Myometrial cell (primary cell): ENCODE results near the gene WDFY1. TPM values are rescaled to one million over a fixed set of nuclear protein-coding genes. Genes with fewer than 3 reads are reported as not detected.

Source experiments
- total RNA-seq: library from RNA; depleted of rRNA; stranded (reverse); fragments of >200 nt; gene quantifications from 2 replicates; pipeline ENCODE4 v1.2.3, GENCODE V29; 2015

Gene WDFY1, protein sequence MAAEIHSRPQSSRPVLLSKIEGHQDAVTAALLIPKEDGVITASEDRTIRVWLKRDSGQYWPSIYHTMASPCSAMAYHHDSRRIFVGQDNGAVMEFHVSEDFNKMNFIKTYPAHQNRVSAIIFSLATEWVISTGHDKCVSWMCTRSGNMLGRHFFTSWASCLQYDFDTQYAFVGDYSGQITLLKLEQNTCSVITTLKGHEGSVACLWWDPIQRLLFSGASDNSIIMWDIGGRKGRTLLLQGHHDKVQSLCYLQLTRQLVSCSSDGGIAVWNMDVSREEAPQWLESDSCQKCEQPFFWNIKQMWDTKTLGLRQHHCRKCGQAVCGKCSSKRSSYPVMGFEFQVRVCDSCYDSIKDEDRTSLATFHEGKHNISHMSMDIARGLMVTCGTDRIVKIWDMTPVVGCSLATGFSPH
- total RNA-seq: 49.3 and 65.2 TPM in 2 replicates

GRCh38 chr2:223944703-223945531, at the start of gene WDFY1:
Gene WDFY1, minus strand, starts transcription at chr2:223945335. Its CDS starts 51 bp downstream, at chr2:223945284.

GRCh38 chr2:223957092-223957851, 12.1 kb upstream of the WDFY1 start, which contains the start of gene MRPL44:
Gene MRPL44, plus strand, starts transcription at chr2:223957463. Its CDS starts 10 bp downstream, at chr2:223957473.

DNA sequence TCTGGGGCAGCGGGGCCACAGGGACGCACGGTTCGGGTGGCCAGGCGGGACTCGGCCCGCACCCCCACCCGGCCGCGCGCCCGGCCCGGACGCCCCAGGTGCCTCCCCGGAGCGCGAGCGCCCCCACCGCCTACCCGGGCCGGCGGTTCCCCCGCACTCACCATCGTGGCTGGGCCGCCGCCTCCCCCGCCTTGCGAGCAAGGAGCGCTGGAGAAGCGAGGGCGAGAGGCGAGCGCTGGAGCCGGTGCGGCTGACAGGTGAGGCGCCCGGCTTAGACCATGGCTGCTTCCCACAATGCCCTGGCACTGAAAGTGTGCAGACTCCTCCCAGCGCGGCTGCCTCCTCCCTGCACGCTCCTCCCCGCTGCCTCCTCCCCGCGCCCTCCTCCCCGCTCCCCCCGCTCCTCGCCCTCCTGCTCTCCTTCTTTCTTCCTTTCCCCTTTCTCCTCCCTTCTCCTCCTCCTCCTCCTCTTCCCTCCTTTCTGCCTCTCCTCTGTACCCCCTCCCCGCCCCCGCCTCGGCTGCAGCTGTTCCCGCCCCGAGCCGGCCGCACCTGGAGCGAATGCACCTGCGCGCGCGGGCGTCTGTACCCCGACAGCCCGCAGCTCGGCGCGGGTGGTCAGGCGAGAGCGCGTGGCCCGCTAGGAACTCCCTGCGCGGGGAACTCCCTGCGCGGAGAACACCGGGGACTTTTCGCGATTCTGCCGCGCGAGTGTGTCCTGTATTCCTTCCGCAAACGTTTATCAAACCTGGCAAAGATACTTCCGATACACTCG, 107.7 kb downstream of the WDFY1 start, which contains the start of gene AP1S3:
Gene AP1S3 (minus strand): TSS at position 296 of the 775 bp plus-strand sequence. CDS start 132 bp downstream, at position 164.

Other genes with a start within 250 kb of the WDFY1 start
- 2.3 and 5.0 TPM in 2 replicates for gene AP1S3, start 107.8 kb downstream of the WDFY1 start, total RNA-seq
- 47.3 TPM in 2 replicates for gene MRPL44, start 12.1 kb upstream of the WDFY1 start, total RNA-seq
- 35.1 and 36.3 TPM in 2 replicates for gene SERPINE2, start 94.0 kb upstream of the WDFY1 start, total RNA-seq